AG04449 (cell line): Measurements from ENCODE around the gene CYP2C18.
"Not testable (repeated sequence)": the region's sequence is repeated elsewhere in the genome, so short reads cannot be mapped to it uniquely, and the experiment has no call there.

Source experiments
- CTCF ChIA-PET: fragments of 350-600 bp; formaldehyde crosslinking; extraction: SDS; loops from one replicate; lab custom pipeline; 2021; ENCODE audit warnings: antibody characterized with exemption; lab: Yijun Ruan, JAX
- POLR2A ChIA-PET: fragments of 400-600, 350-600 bp; formaldehyde crosslinking; extraction: SDS; loops from one replicate; lab custom pipeline; 2020; ENCODE audit warnings: antibody characterized with exemption, inconsistent platforms; lab: Yijun Ruan, JAX
- DNase-seq: peaks from one replicate; pipeline ENCODE4 v3.0.0-alpha.2; 2010; ENCODE audit warnings: low read depth, low spot score
- H3K4me3 ChIP-seq: 2 replicates; pipeline ENCODE4 v1.5.1; 2011; ENCODE audit warnings: low read depth, mild to moderate bottlenecking, control low read depth, low read length
- CTCF ChIP-seq: IDR thresholded peaks from one replicate; pipeline ENCODE4 v1.5.1; 2011; ENCODE audit warnings: mild to moderate bottlenecking, moderate library complexity, low read length, control low read depth, inconsistent platforms; ENCODE audit not compliant: insufficient read depth; ENCODE audit errors: missing control alignments

CYP2C18 gene

GRCh38 chr10:94645285-94645684 is 38.2 kb upstream of the CYP2C18 start:
- no peak for DNase-seq
- ChIA-PET POLR2A (no interaction called here), CTCF (no interaction called here)
- no peak for TF ChIP-seq CTCF
- no peak overlapping the region for H3K4me3 ChIP-seq

GRCh38 chr10:94655201-94655600 is 28.3 kb upstream of the CYP2C18 start:
- POLR2A ChIA-PET, CTCF ChIA-PET: not testable (repeated sequence)

GRCh38 chr10:94663061-94663460 is 20.5 kb upstream of the CYP2C18 start:
- POLR2A ChIA-PET, DNase-seq, CTCF ChIA-PET, H3K4me3 ChIP-seq: not testable (repeated sequence)

More at GRCh38 chr10:94655201-94655600, 28.3 kb upstream of the CYP2C18 start:
- H3K4me3 ChIP-seq, DNase-seq: not testable (repeated sequence)

GRCh38 chr10:94666391-94667102 is 17.0 kb upstream of the CYP2C18 start:
- no peak for DNase-seq
- no peak for TF ChIP-seq CTCF
- POLR2A ChIA-PET: no interaction called here
- CTCF ChIA-PET: no interaction called here
- H3K4me3 ChIP-seq: no peak overlapping the region

GRCh38 chr10:94673614-94674321 is 9.8 kb upstream of the CYP2C18 start:
- CTCF ChIA-PET: no interaction called here
- POLR2A ChIA-PET: no interaction called here
- no peak for DNase-seq
- H3K4me3 ChIP-seq: no peak overlapping the region
- no peak for TF ChIP-seq CTCF

- no peak for DNase-seq
- ChIA-PET POLR2A (no interaction called here), CTCF (no interaction called here)
- no peak overlapping the region for H3K4me3 ChIP-seq
- no peak for TF ChIP-seq CTCF
Measured at GRCh38 chr10:94676496-94676895, 7.0 kb upstream of the CYP2C18 start.

- ChIA-PET CTCF (no interaction called here), POLR2A (no interaction called here)
- H3K4me3 ChIP-seq: no peak overlapping the region
- no peak for DNase-seq
- TF ChIP-seq CTCF: no peak
Measured at GRCh38 chr10:94677691-94678090, 5.8 kb upstream of the CYP2C18 start.
